Measurements from ENCODE around the gene TRPM2. TPM values are rescaled to one million over a fixed set of nuclear protein-coding genes. Genes with fewer than 3 reads are reported as not detected.

TRPM2 gene
- total and polyA plus RNA-seq, 2 donors (not counting 3 experiments of a cell fraction or from before 2014, with no cell fraction given), result not detected

DNA sequence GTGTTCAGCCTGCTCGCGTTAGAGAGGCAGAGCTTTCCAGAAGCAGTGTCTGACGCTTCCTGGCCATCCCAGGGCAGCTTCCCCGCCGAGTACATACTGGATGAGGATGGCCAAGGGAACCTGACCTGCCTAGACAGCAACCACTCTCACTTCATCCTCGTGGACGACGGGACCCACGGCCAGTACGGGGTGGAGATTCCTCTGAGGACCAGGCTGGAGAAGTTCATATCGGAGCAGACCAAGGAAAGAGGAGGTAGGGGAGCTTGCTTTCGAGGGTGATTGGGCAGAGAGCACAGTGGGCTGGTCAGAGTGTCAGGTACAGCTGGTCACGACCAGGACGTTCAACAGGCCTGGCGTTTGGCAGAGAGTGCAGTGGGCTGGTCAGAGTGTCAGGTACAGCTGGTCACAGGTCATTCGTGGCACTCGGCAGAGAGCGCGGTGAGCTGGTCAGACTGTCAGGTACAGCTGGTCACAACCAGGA lies 22.4 kb downstream of the TRPM2 start:
- ChIA-PET POLR2A (no interaction called here), CTCF (no interaction called here)
- FAIRE-seq (no peak), DNase-seq (ENCODE audit: low read depth, low spot score) (no peak)
- H3K4me1 ChIP-seq (ENCODE audit: control insufficient read depth, extremely low read depth, insufficient read depth, low read length), result no peaks in the 10 kb centered on the region
- H3K4me3 ChIP-seq (replicated peaks in 1 of 3; ENCODE audit: insufficient read depth in 1 of 3, low read depth in 1 of 3, low read length in 3 of 3), result no peak overlapping the region
- no peak overlapping the region for H3K4me2 ChIP-seq (ENCODE audit: insufficient read depth, low read length)
- no peaks in the 10 kb centered on the region for H3K27me3 ChIP-seq (ENCODE audit: control insufficient read depth in 2 of 2, insufficient read depth in 2 of 2, low read length in 2 of 2)
- H3K9me1 ChIP-seq (replicated peaks; ENCODE audit: control insufficient read depth, extremely low read depth, insufficient read depth, low read length), result no peaks in the 10 kb centered on the region
- intact Hi-C loops (cut with micrococcal nuclease), result no loop called here
- no peaks in the 10 kb centered on the region for H3K9me3 ChIP-seq (replicated peaks; ENCODE audit: control insufficient read depth, insufficient read depth, low read length)
- no peak overlapping the region for H2AFZ ChIP-seq (ENCODE audit: low read depth, low read length)
- no peaks in the 10 kb centered on the region for H3K79me2 ChIP-seq (ENCODE audit: control insufficient read depth, insufficient read depth, low read length)
- H4K20me1 ChIP-seq (replicated peaks; ENCODE audit: control insufficient read depth, extremely low read depth, insufficient read depth, low read length), result no peaks in the 10 kb centered on the region
- no peak overlapping the region for H3K27ac ChIP-seq (ENCODE audit: insufficient read depth, low read depth, low read length)
- no TSS peak for BruUV-seq (replicated peaks)
- no peak overlapping the region for H3K9ac ChIP-seq (replicated peaks; ENCODE audit: extremely low read depth, insufficient read depth, low read length)
- TF ChIP-seq POLR2AphosphoS5 (IDR thresholded peaks at IDR 0.05; ENCODE audit: insufficient read depth, low read depth, low read length), result no peak
- TF ChIP-seq, protein P1, sequence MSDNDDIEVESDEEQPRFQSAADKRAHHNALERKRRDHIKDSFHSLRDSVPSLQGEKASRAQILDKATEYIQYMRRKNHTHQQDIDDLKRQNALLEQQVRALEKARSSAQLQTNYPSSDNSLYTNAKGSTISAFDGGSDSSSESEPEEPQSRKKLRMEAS (IDR thresholded peaks at IDR 0.05; ENCODE audit: insufficient read depth, insufficient read length), result no peak
- TF ChIP-seq POLR2A (IDR thresholded peaks at IDR 0.05; ENCODE audit: low read depth, low read length), result no peak
- TF ChIP-seq, protein P2, sequence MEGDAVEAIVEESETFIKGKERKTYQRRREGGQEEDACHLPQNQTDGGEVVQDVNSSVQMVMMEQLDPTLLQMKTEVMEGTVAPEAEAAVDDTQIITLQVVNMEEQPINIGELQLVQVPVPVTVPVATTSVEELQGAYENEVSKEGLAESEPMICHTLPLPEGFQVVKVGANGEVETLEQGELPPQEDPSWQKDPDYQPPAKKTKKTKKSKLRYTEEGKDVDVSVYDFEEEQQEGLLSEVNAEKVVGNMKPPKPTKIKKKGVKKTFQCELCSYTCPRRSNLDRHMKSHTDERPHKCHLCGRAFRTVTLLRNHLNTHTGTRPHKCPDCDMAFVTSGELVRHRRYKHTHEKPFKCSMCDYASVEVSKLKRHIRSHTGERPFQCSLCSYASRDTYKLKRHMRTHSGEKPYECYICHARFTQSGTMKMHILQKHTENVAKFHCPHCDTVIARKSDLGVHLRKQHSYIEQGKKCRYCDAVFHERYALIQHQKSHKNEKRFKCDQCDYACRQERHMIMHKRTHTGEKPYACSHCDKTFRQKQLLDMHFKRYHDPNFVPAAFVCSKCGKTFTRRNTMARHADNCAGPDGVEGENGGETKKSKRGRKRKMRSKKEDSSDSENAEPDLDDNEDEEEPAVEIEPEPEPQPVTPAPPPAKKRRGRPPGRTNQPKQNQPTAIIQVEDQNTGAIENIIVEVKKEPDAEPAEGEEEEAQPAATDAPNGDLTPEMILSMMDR (IDR thresholded peaks at IDR 0.05; ENCODE audit: extremely low read depth in 1 of 2, insufficient read depth in 1 of 2, low read depth in 1 of 2, low read length in 2 of 2), result no peak
- no peaks in the 10 kb centered on the region for H3K36me3 ChIP-seq (ENCODE audit: control insufficient read depth in 2 of 2, extremely low read depth in 1 of 2, insufficient read depth in 2 of 2, low read length in 2 of 2)
- dilution Hi-C loops (cut with MboI; ENCODE audit: extremely low pct_ligation_motif_present, low sequenced_read_pairs), result no loop called here

DNA sequence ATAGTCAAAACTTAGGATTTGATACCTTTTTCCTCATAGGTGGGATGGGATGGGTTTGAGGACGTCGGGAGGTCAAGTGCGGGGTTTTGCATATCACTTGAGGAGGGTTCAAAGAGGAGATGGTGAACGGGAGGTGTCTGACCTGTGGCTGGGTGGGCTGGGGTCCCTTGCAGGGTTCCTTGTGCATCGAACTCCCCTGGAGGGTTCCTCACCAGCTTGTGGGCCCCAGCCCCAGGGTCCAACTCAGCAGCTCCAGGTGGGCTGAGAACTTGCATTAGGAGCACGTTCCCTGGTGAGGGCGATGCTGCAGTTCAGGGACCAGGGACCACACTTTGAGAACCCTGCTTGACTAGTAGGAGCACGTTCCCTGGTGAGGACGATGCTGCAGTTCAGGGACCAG lies 23.2 kb downstream of the TRPM2 start:
- FAIRE-seq (no peak), DNase-seq (ENCODE audit: low read depth, low spot score) (no peak)
- H3K4me3 ChIP-seq (replicated peaks in 1 of 3; ENCODE audit: insufficient read depth in 1 of 3, low read depth in 1 of 3, low read length in 3 of 3), result no peak overlapping the region
- TF ChIP-seq, protein P2 (IDR thresholded peaks at IDR 0.05; ENCODE audit: extremely low read depth in 1 of 2, insufficient read depth in 1 of 2, low read depth in 1 of 2, low read length in 2 of 2), result no peak
- TF ChIP-seq EZH2 (IDR thresholded peaks at IDR 0.05; ENCODE audit: borderline replicate concordance, low read depth, low read length, severe bottlenecking) (no peak), MYC (IDR thresholded peaks at IDR 0.05; ENCODE audit: low read depth, low read length) (no peak), POLR2A (IDR thresholded peaks at IDR 0.05; ENCODE audit: low read depth, low read length) (no peak), JUN (IDR thresholded peaks at IDR 0.05; ENCODE audit: borderline replicate concordance, insufficient read depth, insufficient read length, low read depth) (no peak)
- no peaks in the 10 kb centered on the region for H3K27me3 ChIP-seq (ENCODE audit: control insufficient read depth in 2 of 2, insufficient read depth in 2 of 2, low read length in 2 of 2)
- BruUV-seq (replicated peaks), result no TSS peak
- no peaks in the 10 kb centered on the region for H3K9me1 ChIP-seq (replicated peaks; ENCODE audit: control insufficient read depth, extremely low read depth, insufficient read depth, low read length)
- H2AFZ ChIP-seq (ENCODE audit: low read depth, low read length), result no peak overlapping the region
- ChIA-PET CTCF (no interaction called here), POLR2A (no interaction called here)
- no peaks in the 10 kb centered on the region for H3K79me2 ChIP-seq (ENCODE audit: control insufficient read depth, insufficient read depth, low read length)
- H3K9me3 ChIP-seq (replicated peaks; ENCODE audit: control insufficient read depth, insufficient read depth, low read length), result no peaks in the 10 kb centered on the region
- no peak overlapping the region for H3K4me2 ChIP-seq (ENCODE audit: insufficient read depth, low read length)
- H3K4me1 ChIP-seq (ENCODE audit: control insufficient read depth, extremely low read depth, insufficient read depth, low read length), result no peaks in the 10 kb centered on the region
- H3K36me3 ChIP-seq (ENCODE audit: control insufficient read depth in 2 of 2, extremely low read depth in 1 of 2, insufficient read depth in 2 of 2, low read length in 2 of 2), result no peaks in the 10 kb centered on the region
- no peaks in the 10 kb centered on the region for H4K20me1 ChIP-seq (replicated peaks; ENCODE audit: control insufficient read depth, extremely low read depth, insufficient read depth, low read length)
- no peak overlapping the region for H3K9ac ChIP-seq (replicated peaks; ENCODE audit: extremely low read depth, insufficient read depth, low read length)
- intact Hi-C loops (cut with micrococcal nuclease) (no loop called here), dilution Hi-C loops (cut with MboI; ENCODE audit: extremely low pct_ligation_motif_present, low sequenced_read_pairs) (no loop called here)
- no peak overlapping the region for H3K27ac ChIP-seq (ENCODE audit: insufficient read depth, low read depth, low read length)

Data from endothelial cell of umbilical vein (primary cell).